Activated T-cell treated with anti-CD3 and anti-CD28 coated beads, Interleukin-2, amount 50 U/mL, for 72 hours (primary cell): ENCODE data around the gene ASF1B. TPM values are rescaled to one million over a fixed set of nuclear protein-coding genes. Genes with fewer than 3 reads are reported as not detected.

Source experiments
- ATAC-seq, 2 donors: fragments of 150-1000 bp; cut with Tn5 transposase; replicated peaks in 1 of 2; 2 replicates each; pipeline ENCODE4 v1.10.0; 2021; ENCODE audit warnings: moderate library complexity in 2 of 2, mild to moderate bottlenecking in 1 of 2
- DNase-seq, 2 donors: peaks; one replicate each; pipeline ENCODE4 v3.0.0; 2021 to 2022; ENCODE audit warnings: mixed read lengths in 1 of 2
- H3K27ac Mint-ChIP-seq: one replicate; pipeline ENCODE4 v1.8.0; 2022; ENCODE audit warnings: mild to moderate bottlenecking, moderate library complexity, mixed read lengths
- H3K27me3 Mint-ChIP-seq: one replicate; pipeline ENCODE4 v1.8.0; 2022; ENCODE audit warnings: low read depth, mixed read lengths
- H3K36me3 Mint-ChIP-seq, 2 donors: one replicate each; pipeline ENCODE4 v1.8.0; 2022; ENCODE audit warnings: mixed read lengths in 2 of 2, mild to moderate bottlenecking in 1 of 2; ENCODE audit not compliant: insufficient read depth in 2 of 2
- H3K4me1 Mint-ChIP-seq: one replicate; pipeline ENCODE4 v1.8.0; 2022; ENCODE audit warnings: low read depth, mixed read lengths
- H3K4me3 Mint-ChIP-seq, 2 donors: one replicate each; pipeline ENCODE4 v1.8.0; 2022; ENCODE audit warnings: mild to moderate bottlenecking in 2 of 2, mixed read lengths in 2 of 2, moderate library complexity in 2 of 2
- H3K9me3 Mint-ChIP-seq, 2 donors: one replicate each; pipeline ENCODE4 v1.8.0; 2022; ENCODE audit warnings: mixed read lengths in 2 of 2
- total RNA-seq, 2 donors: library from RNA; stranded (reverse); gene quantifications; one replicate each; pipeline ENCODE4 v1.2.3, GENCODE V29; 2022

Gene ASF1B
- total RNA-seq, 2 donors from 2014 or later, result 71.3 to 84.4 TPM

DNA sequence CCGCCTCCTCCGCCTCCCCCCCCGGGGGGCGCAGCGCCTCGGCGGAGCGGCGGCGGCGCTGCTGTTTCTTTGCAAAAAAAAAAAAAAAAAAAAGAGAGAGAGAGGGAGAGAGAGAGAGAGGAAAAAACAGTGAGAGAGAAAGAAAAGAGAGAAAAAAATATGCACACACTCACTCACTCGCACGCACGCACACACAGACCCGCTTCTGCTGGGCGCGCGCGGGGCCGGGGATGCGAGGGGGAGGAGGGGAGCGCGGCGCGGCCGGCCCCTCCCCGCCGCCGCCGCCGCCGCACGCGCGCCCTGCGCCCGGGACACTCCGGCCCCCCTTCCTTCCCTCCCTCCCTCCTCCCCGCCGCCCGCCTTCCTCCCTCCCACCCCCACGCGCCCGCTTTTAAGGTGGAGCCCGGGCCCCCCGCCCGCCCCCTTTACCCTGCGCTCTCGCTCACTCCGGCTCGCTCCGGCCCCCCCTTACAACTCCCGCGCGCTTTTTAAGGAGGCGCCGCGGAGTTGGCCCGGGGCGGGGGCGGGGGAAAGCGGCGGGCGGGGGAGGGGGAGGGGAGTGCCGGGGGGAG is 45.8 kb downstream of the ASF1B start, which contains the start of gene SAMD1:
TSS of gene SAMD1 (minus strand) at position 243 of the 572 bp plus-strand sequence.
- Mint-ChIP-seq H3K27ac (peak within 1 kb of the TSS; percentile 97), H3K36me3 (peaks cover 9 to 25% of the 10 kb centered on the region in 2 donors), H3K9me3 (peaks cover 2 to 4% of the 10 kb centered on the region in 2 donors), H3K27me3 (no peaks in the 10 kb centered on the region), H3K4me1 (peaks cover 15% of the 10 kb centered on the region), H3K4me3 (peak within 1 kb of the TSS; percentile 98)
- ATAC-seq (peak; percentile 66), DNase-seq (peak; percentile 77 to 82)

DNA sequence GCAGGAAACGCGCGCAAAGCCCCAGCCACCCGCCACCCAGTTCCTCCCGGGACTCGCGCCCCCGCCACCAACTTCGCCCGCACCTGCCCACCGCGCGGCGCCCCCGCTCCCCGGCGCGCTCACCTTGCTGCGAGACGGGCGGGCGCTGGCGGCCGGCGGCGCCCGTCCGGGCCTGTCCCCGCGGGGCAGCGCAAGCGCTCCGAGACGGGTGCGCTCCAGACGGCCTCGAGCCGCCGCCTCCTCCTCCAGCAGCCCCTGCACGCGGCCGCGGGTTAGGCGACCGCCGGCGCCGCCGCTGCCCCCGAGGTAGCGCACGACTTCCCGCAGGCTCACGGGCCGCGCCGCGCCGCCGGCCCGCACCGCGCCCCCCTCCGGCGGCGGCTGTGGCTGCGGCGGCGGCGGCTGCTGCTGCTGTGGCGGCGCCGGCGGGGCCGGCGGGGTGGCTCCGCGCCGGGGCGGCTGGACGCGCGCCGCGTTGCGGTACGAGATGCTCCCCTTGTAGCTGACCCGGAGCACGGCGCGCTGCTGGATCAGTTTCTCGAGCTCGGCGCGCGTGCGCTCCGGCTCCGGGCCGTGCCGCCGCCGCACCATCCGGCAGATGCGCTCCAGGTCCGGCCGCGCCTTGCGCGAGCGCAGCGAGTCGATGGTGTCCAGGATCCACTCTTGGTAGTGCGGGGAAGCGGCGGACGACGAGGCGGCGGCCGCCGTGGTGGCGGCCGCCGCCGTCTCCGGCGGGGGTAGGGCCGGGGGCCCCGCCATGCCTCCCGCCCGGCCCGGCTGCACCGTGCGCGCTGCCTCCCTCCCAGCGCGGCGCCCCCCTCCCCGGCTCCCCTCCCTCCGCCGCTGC is 46.5 kb downstream of the ASF1B start:
- Mint-ChIP-seq H3K36me3 (peaks cover 9 to 25% of the 10 kb centered on the region in 2 donors), H3K27me3 (no peaks in the 10 kb centered on the region), H3K9me3 (peaks cover 2 to 4% of the 10 kb centered on the region in 2 donors), H3K4me1 (peaks cover 15% of the 10 kb centered on the region), H3K4me3 (peak overlapping the region; percentile 80 to 88), H3K27ac (no peak overlapping the region)
- ATAC-seq (peak; percentile 19 to 24), DNase-seq (peak; percentile 63 to 69)

DNA sequence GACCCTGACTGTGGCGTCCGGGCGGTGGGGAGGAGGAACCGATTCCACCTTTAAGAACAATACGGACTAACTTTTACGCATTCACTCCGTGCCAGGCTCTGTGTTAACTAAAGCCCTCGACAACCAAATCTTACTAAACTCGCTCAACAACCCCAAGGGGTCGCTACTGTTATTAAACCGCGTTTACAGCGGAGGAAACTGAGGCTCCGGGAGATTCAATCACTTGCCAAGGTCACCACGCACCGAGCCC is 47.1 kb downstream of the ASF1B start:
- no peaks in the 10 kb centered on the region for H3K27me3 Mint-ChIP-seq
- DNase-seq (peak in 1 of 2 donors; percentile 12), ATAC-seq (no peak)
- peaks cover 2 to 4% of the 10 kb centered on the region in 2 donors for H3K9me3 Mint-ChIP-seq
- peak overlapping the region; percentile 94 for H3K27ac Mint-ChIP-seq
- H3K4me3 Mint-ChIP-seq, result peak overlapping the region; percentile 80 to 88
- H3K4me1 Mint-ChIP-seq, result peaks cover 15% of the 10 kb centered on the region
- H3K36me3 Mint-ChIP-seq, result peaks cover 9 to 23% of the 10 kb centered on the region in 2 donors

DNA sequence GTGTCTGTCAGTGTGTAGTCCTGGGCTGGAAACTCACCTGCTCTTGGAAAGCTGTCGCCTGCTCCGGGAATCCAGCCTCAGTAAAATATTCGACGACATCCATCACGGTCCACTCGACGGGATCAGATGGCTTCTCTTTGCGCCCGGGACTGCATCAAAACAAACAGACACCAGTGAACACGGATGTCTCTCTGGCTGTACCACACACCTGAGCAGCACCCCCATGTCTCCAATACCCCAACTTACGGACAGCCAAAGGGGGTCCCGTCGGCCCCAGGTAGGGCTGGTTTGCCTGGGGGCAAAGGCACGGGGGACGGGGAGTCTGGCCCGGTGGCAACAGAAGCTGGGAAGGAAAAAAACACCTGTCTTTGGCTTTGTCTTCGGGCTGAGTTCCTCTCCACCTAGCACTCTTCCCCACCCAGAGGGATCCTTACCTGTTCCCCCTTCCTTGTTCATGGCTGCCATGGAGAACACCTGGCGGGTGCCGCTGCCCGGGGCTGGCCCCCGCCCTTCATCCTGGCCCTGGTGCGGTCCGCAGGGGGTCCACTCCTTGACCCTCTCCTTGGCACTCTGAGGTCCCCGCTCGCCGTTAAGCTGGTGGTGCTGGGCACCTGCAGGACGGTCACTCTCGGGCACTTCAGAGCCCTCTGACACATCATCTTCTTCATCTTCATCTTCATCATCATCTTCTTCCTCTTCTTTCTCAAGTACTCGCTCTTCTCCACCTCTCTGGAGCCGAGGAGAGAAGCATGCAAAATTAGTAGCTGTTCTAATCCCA is 47.6 kb downstream of the ASF1B start:
- Mint-ChIP-seq H3K36me3 (peaks cover 9 to 23% of the 10 kb centered on the region in 2 donors), H3K9me3 (peaks cover 2 to 4% of the 10 kb centered on the region in 2 donors), H3K27me3 (no peaks in the 10 kb centered on the region), H3K4me1 (peaks cover 15% of the 10 kb centered on the region), H3K27ac (peak overlapping the region; percentile 94), H3K4me3 (peak overlapping the region; percentile 80 to 88)
- no peak for DNase-seq
- ATAC-seq, result no peak

DNA sequence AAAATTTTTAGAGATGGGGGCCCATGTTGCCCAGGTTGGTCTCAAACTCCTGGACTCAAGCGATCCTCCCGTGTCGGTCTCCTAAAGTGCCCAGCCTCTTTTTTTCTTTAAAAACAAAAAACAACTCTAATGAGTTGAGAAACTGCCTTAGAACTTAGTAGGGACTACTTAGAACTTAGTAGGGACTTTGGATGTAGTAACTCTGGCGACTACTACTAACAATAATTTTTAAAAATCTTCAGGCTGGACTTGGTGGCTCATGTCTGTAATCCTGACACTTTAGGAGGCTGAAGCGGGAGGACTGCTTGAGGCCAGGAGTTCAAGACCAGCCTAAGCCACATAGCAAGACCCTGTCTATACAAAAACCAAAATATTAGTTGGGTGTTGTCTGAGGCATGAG is 50.3 kb downstream of the ASF1B start:
- no peaks in the 10 kb centered on the region for H3K27me3 Mint-ChIP-seq
- no peaks in the 10 kb centered on the region for H3K9me3 Mint-ChIP-seq
- ATAC-seq (no peak), DNase-seq (no peak)
- peaks cover 4 to 8% of the 10 kb centered on the region in 2 donors for H3K36me3 Mint-ChIP-seq
- H3K27ac Mint-ChIP-seq, result no peak overlapping the region
- peaks cover 15% of the 10 kb centered on the region for H3K4me1 Mint-ChIP-seq
- H3K4me3 Mint-ChIP-seq, result no peak overlapping the region

- no peaks in the 10 kb centered on the region for H3K27me3 Mint-ChIP-seq
- no peak for DNase-seq
- peaks cover 4 to 8% of the 10 kb centered on the region in 2 donors for H3K36me3 Mint-ChIP-seq
- peaks cover 16% of the 10 kb centered on the region for H3K4me1 Mint-ChIP-seq
- no peak within 1 kb of the TSS for H3K4me3 Mint-ChIP-seq
- no peak within 1 kb of the TSS for H3K27ac Mint-ChIP-seq
- H3K9me3 Mint-ChIP-seq, result no peaks in the 10 kb centered on the region
- ATAC-seq, result no peak
Observed at GRCh38 chr19:14085309-14085995, 50.9 kb downstream of the ASF1B start, which contains the start of gene C19orf67. C19orf67 (minus strand) TSS chr19:14085783; CDS start chr19:14085627, 156 bp downstream.

GRCh38 chr19:14082675-14082960 is 53.8 kb downstream of the ASF1B start:
- Mint-ChIP-seq H3K4me3 (peak overlapping the region; percentile 92 to 95), H3K9me3 (no peaks in the 10 kb centered on the region), H3K36me3 (no peaks in the 10 kb centered on the region), H3K4me1 (peaks cover 17% of the 10 kb centered on the region), H3K27ac (no peak overlapping the region), H3K27me3 (no peaks in the 10 kb centered on the region)
- ATAC-seq (no peak), DNase-seq (no peak)

DNA sequence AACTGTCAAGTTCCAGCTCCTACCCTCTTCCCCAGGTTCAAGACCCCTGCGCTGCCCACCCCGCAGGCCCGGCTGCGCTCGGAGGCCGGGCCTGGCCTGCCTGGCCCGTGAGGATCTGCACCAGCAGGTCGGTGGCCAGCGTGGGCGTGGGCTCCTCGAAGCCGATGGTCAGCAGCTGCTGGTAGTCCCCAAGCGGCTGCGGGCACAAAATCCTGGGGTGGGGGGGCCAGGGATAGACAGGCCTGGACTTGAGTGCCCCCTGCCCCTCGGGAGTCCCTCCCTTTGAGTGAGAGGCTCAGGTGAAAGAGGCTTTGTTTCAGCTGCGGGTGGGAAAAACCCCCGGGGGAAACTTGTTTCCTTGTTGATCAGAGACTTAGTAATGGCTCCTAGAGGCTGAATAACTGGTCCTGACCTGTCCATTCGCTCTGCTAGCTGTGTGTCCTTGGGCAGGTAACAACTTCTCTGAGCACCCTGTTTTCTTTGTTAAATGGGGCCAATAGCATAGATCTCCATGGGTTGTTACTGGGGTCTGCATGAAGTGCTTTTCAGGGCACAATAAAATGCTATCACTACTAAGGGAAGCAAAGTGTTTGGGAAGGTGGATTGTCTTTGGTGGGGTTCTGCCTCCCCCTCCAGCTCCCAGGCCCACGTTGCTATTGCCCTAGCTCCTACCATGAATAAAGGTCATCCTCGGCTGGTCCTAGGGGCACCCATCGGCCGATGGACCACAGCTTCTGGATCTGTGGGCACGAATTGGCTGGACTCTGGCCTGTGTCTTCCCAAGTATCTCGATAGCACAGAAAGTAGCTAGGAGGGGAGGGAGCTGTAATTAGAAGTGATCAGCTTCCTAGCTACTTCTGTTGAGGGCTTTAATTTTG is 54.4 kb downstream of the ASF1B start:
- peak overlapping the region; percentile 92 to 95 for H3K4me3 Mint-ChIP-seq
- H3K36me3 Mint-ChIP-seq, result no peaks in the 10 kb centered on the region
- ATAC-seq (no peak), DNase-seq (peak; percentile 40 to 46)
- peak overlapping the region; percentile 86 for H3K27ac Mint-ChIP-seq
- H3K9me3 Mint-ChIP-seq, result no peaks in the 10 kb centered on the region
- no peaks in the 10 kb centered on the region for H3K27me3 Mint-ChIP-seq
- H3K4me1 Mint-ChIP-seq, result peaks cover 17% of the 10 kb centered on the region

DNA sequence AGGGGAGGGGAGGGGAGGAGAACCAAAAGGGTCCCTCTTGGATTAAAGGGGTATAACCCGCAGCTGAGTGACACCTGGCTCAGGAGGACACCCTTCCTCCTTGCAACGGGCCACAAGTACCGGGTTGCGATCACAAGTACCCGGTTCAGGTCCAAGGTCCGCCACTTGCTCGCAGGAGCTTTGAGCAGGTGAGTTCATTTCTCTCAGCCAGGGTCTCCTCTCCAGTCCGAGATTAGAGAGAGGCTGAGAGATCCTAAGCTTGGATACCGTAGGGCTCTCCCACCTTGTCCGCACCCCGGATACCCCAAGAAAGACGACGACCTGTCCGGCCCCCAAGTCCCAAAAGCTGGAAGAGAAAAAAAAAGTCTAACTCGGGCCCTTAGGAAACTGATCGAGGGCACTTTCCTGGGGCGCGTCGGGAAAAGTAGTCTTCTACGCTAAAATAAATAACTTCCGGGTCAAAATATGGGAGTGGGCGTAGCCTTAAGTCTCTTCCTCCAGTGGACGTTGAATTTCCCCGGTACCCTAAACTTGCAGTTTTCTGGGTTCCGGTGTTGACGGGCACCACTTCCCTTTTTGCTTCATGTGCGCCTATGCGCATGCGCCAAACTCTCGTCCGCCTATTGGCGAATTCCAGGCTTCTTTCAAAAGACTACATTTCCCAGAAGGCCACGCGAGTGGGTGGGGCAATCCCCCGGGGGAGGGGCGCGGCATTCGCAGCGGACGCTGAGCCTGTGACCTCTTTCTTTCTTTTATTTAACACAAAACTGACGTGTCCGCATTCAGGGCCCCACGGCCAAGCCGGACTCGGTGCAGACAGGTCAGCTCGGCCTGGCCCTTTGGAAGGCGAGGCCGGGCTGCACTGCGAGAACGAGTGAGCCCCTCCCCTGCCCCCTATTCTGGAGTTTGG is 55.2 kb downstream of the ASF1B start:
- H3K27me3 Mint-ChIP-seq, result no peaks in the 10 kb centered on the region
- H3K9me3 Mint-ChIP-seq, result no peaks in the 10 kb centered on the region
- H3K4me1 Mint-ChIP-seq, result peaks cover 17% of the 10 kb centered on the region
- DNase-seq (peak; percentile 99), ATAC-seq (peak; percentile 94 to 96)
- peak overlapping the region; percentile 86 for H3K27ac Mint-ChIP-seq
- peak overlapping the region; percentile 92 to 95 for H3K4me3 Mint-ChIP-seq
- H3K36me3 Mint-ChIP-seq, result no peaks in the 10 kb centered on the region

DNA sequence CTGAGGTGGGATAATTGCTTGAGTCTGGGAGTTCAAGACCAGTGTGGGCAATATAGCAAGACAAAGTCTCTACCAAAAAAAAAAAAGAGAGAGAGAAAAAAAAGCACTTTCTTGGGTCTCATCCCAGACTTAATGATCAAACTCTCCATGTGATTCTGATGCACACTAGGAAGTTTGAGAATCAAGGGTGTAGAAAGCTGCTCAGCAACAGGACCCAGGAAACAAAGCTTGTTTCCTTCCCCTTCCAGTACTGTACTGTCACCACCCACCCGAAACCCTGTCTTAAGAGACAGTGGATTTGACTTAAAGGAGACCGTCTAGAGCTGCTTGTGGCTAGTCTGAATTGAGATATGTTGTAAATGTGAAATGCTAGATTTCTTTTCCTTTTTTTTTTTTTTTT is 58.0 kb downstream of the ASF1B start:
- peaks cover 27% of the 10 kb centered on the region for H3K4me1 Mint-ChIP-seq
- no peak overlapping the region for H3K27ac Mint-ChIP-seq
- H3K36me3 Mint-ChIP-seq, result peaks cover 0 to 4% of the 10 kb centered on the region in 2 donors
- no peaks in the 10 kb centered on the region for H3K27me3 Mint-ChIP-seq
- no peak overlapping the region for H3K4me3 Mint-ChIP-seq
- no peaks in the 10 kb centered on the region for H3K9me3 Mint-ChIP-seq
- ATAC-seq (no peak), DNase-seq (no peak)
